ENCODE measurements around the gene LMX1B.

DNA sequence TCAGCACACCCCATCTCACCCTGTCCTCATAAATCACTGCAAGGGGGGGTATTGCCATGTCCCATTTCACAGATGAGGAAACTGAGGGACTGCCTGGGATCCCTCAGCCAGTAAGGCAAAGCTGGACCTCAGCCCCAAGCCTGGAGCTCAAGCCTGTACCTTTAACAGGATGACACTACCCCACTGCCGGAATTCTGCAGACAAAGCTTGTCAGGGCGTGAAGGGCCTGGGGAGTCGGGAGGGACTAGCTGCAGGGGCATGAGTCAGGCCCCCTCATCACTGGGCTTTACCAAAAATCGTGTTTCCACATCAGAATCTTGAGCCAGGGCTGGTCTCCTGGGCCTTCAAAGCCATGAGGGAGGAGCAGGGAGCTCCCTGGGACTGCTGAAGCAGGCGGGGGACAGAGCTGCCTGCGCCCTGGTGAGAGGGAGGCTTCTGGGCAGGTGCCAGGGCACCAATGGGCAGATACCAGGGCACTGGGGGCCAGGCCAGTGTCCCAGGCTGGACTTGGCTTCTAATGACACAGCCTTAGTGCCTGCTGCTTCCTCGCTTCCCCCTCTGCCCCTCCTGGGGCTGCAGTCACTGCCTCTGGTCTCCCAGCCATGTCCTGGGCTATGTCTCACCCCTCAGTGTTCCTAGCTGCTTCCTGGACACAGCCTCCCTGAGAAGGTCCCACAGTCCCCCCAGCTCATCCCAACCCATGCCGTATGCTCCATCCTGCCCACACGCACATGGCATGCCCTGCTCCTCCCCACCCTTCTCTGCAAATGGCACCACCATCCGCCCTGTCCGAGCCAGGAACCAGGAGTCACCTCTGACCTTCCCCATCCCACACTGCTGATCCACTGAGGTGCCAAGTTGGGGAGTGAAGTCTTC lies 80.7 kb downstream of the LMX1B start:
- TF ChIP-seq PATZ1 (tag by site-specific recombination; IDR thresholded peaks at IDR 0.05) (no peak), ZNF174 (tag by site-specific recombination; IDR thresholded peaks at IDR 0.05) (no peak), KLF17 (tag by site-specific recombination; IDR thresholded peaks at IDR 0.05) (no peak), ZNF292 (tag by site-specific recombination; IDR thresholded peaks at IDR 0.05; ENCODE audit: borderline replicate concordance, low read depth) (no peak), CTCF (tag by site-specific recombination; IDR thresholded peaks at IDR 0.05) (no peak), ZNF23 (tag by site-specific recombination; IDR thresholded peaks at IDR 0.05; ENCODE audit: borderline replicate concordance) (no peak)

Measured in HEK293 (cell line).